GM10248 (cell line): ENCODE results near the gene DMPK.

Experiments
- CTCF ChIA-PET: fragments of 300-600 bp; sonication (Branson Sonifier 250); formaldehyde crosslinking; extraction: SDS; loops from one replicate; lab custom pipeline; 2021; ENCODE audit warnings: antibody characterized with exemption; lab: Yijun Ruan, JAX
- POLR2A ChIA-PET: fragments of 350-650 bp; sonication (Branson Sonifier 250); formaldehyde crosslinking; extraction: SDS; loops from one replicate; lab custom pipeline; 2020; ENCODE audit warnings: antibody characterized with exemption; lab: Yijun Ruan, JAX
- DNase-seq: peaks from one replicate; pipeline ENCODE4 v3.0.0; 2012; ENCODE audit errors: extremely low spot score
- CTCF ChIP-seq: IDR thresholded peaks from 2 replicates; pipeline ENCODE4 v1.5.1; 2012; ENCODE audit warnings: mild to moderate bottlenecking, low read depth; ENCODE audit errors: extremely low read depth, missing control alignments, control extremely low read depth

The DMPK gene

DNA sequence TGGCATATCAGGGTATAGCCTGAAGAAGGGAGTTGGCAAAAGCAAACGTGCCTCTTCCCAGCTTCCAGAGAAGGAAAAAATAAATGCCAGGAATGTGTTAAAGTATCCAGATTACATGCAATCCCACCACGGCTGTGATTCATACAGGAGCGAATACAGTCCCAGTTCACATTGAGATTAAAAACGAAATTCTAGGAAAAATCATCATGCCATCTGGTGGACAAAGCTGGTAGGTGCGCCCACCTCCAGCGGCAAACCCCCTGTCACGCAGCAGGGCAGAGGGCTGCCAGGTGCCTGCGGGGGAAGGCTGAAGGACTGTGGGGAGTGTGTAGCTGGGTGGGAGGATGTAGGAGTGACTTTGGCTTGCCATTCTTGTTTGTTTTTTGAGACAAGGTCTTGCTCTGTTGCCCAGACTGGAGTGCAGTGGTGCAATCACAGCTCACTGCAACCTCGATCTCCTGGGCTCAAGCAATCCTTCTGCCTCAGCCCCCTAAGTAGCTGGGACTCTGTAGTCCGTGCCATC is 16.8 kb upstream of the DMPK start:
- POLR2A ChIA-PET = interaction anchor here (0.6 kb wide), 1 partner anchor 201 kb away, joined by 3 read pairs; no protein-coding TSS in a partner anchor
- TF ChIP-seq CTCF = peak; percentile 72
- DNase-seq = peak; percentile 81
- CTCF ChIA-PET = interaction anchor here (0.7 to 11.7 kb wide), 33 partner anchors 9 to 707 kb away, joined by 3 to 113 read pairs (median 4); partner anchors contain the start of genes DMPK, FOXA3, RSPH6A and SIX5

DNA sequence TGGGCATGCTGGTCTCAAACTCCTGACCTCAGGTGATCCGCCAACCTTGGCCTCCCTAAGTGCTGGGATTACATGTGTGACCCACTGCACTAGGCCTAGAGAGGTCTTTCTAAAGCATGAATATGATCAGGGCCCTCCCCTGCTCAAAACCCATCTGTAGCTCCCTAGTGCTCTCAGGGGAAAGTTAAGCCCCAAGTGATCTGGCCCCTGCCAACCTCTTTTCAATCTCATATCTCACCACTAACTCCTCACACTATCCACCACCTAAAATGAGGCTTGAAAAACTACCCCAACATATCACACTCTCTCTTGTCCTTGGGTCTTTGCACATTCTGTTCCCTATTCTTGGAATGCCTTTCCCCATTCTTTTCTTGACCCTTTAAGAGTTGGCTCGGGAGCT is 12.3 kb upstream of the DMPK start:
- POLR2A ChIA-PET = interaction anchor here (1.0 kb wide), 1 partner anchor 18 kb away, joined by 3 read pairs; no protein-coding TSS in a partner anchor
- DNase-seq = no peak
- CTCF ChIA-PET = interaction anchor here (0.7 to 8.0 kb wide), 7 partner anchors 13 to 356 kb away, joined by 3 to 77 read pairs (median 5); partner anchors contain the start of genes DMPK and SIX5
- no peak for TF ChIP-seq CTCF

DNA sequence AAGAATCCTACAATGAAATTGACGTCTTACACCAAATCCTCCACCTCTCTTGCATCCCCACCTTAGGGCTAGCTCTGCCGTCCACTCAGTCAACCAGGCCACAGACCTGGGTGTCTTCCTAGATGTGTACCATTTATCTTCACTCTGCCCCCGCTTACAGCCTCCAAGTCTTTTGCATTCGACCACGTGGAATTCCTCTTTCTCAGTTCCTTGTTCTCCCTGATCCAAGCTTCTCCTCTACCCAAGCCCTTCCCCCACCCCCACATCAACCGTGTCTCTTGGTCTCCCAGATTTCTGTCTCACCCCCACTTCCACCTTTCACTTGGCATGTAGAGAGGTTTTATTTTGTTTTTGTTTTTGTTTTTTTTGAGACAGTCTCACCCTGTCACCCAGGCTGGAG is 11.6 kb upstream of the DMPK start:
- POLR2A ChIA-PET = no interaction called here
- CTCF ChIA-PET = interaction anchor here (1.5 to 8.0 kb wide), 4 partner anchors 12 to 24 kb away, joined by 5 to 77 read pairs (median 18); partner anchors contain the start of genes DMPK and SIX5
- no peak for DNase-seq
- TF ChIP-seq CTCF = no peak

- ChIA-PET POLR2A (interaction anchor here (0.6 kb wide), 1 partner anchor 24 kb away, joined by 3 read pairs; the partner anchor contains the start of gene SIX5), CTCF (interaction anchor here (1.0 to 8.0 kb wide), 4 partner anchors 9 to 23 kb away, joined by 4 to 77 read pairs (median 12); partner anchors contain the start of genes DMPK and SIX5)
- no peak for DNase-seq
- no peak for TF ChIP-seq CTCF
These were observed 10.9 kb upstream of the DMPK start for GRCh38 chr19:45793178-45793564.

DNA sequence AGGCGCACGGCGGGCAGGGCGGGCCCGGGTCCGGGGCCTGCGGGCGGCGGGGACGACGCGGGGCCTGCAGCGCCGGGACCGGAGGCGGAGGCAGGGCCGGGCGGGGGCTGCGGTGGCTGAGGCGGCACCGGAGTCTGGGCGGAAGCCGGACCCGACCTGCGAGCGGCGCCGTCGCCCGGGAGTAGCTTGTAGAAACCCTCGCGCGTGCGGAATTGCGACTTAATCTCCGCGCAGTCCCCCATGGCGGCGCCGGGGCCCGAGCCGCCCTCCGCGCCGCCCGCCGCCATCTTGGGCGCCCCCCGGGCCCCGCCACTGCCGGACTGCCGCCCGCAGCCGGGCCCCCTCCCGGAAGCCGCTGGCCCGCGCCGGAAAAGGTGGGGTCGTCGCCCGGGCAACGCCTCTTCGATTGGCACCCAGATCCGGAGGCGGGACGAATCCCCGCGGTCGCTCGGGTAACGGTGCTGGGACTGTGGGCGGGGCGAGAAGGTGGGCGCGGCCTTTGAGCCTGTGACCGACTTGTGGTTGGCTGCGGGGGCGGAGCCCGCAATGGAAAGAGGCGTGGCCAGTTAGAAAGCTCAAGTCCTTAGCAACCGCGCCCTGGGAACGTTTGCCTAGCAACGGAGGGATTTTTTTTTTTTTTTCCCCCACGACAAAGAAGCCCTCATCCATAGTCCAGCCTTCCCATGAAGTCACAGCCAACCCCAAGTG is 10.3 kb upstream of the DMPK start, which contains the start of gene DMWD:
Gene DMWD (minus strand): TSS at position 376 of the 708 bp plus-strand sequence. CDS start 89 bp downstream, at position 287.
- peak; percentile 99 for DNase-seq
- TF ChIP-seq CTCF = no peak
- POLR2A ChIA-PET = interaction anchor here (0.6 kb wide), 1 partner anchor 23 kb away, joined by 3 read pairs; the partner anchor contains the start of gene SIX5
- CTCF ChIA-PET = interaction anchor here (1.0 to 8.0 kb wide), 5 partner anchors 10 to 24 kb away, joined by 4 to 77 read pairs (median 8); partner anchors contain the start of genes DMPK and SIX5

- DNase-seq = no peak
- CTCF ChIA-PET = interaction anchor here (1.4 to 8.0 kb wide), 4 partner anchors 10 to 25 kb away, joined by 4 to 77 read pairs (median 13); partner anchors contain the start of genes DMPK and SIX5
- POLR2A ChIA-PET = no interaction called here
- TF ChIP-seq CTCF = no peak
These were observed 9.6 kb upstream of the DMPK start for GRCh38 chr19:45791744-45792469.
